Panc1 (cell line): ENCODE results near the gene ZP2. TPM values are rescaled to one million over a fixed set of nuclear protein-coding genes. Genes with fewer than 3 reads are reported as not detected.

ENCODE experiments used
- ATAC-seq: fragments of 200-7000 bp; cut with Tn5 transposase; 2 replicates; pipeline ENCODE4 v1.9.1; 2020; ENCODE audit warnings: mild to moderate bottlenecking, moderate library complexity
- BruUV-seq: library from RNA; stranded (reverse); fragments of 400-500 nt; replicated peaks from 2 replicates; lab custom pipeline; 2021; lab: Mats Ljungman, UMichigan
- CTCF ChIA-PET: fragments of 300-600 bp; sonication (Branson Sonifier 250); formaldehyde crosslinking; loops from one replicate; lab custom pipeline; 2022; ENCODE audit warnings: antibody characterized with exemption; lab: Charles Lee
- POLR2A ChIA-PET: fragments of 300-600 bp; sonication (Branson Sonifier 250); formaldehyde crosslinking; loops from one replicate; lab custom pipeline; 2022; ENCODE audit warnings: antibody characterized with exemption; lab: Charles Lee
- DNase-seq: peaks from one replicate; pipeline ENCODE4 v3.0.0-alpha.2; 2010; ENCODE audit warnings: low read depth, low spot score
- H3K27ac ChIP-seq: 2 replicates; pipeline ENCODE4 v1.5.1; 2011; ENCODE audit warnings: mild to moderate bottlenecking, low read length, inconsistent platforms
- H3K27me3 ChIP-seq: fragments of 200-500 bp; sonication (Bioruptor generic); 2 replicates; pipeline ENCODE4 v1.6.0; 2014; ENCODE audit warnings: low read length, inconsistent platforms; ENCODE audit not compliant: control insufficient read depth, insufficient read depth
- H3K36me3 ChIP-seq: fragments of 200-500 bp; sonication (Bioruptor generic); 2 replicates; pipeline ENCODE4 v1.5.1; 2014; ENCODE audit warnings: inconsistent platforms, mild to moderate bottlenecking, low read length, moderate library complexity; ENCODE audit not compliant: control insufficient read depth, insufficient read depth
- H3K4me1 ChIP-seq: 2 replicates; pipeline ENCODE4 v1.5.1; 2011; ENCODE audit warnings: inconsistent platforms, mild to moderate bottlenecking, low read length, moderate library complexity; ENCODE audit not compliant: control insufficient read depth, insufficient read depth
- H3K4me3 ChIP-seq, 2 experiments: 2 replicates each; pipeline ENCODE4 v1.5.1; 2011 to 2012; ENCODE audit warnings: low read depth in 2 of 2, low read length in 2 of 2, mild to moderate bottlenecking in 2 of 2, inconsistent platforms in 1 of 2, moderate library complexity in 1 of 2
- H3K9me3 ChIP-seq: fragments of 200-500 bp; sonication (Bioruptor generic); 2 replicates; pipeline ENCODE4 v1.5.1; 2014; ENCODE audit warnings: low read depth, mild to moderate bottlenecking, inconsistent platforms, low read length, moderate library complexity; ENCODE audit not compliant: control insufficient read depth, insufficient read depth
- CTCF ChIP-seq: fragments of 450-650 bp; IDR thresholded peaks from 2 replicates; pipeline ENCODE4 v1.5.1; 2017; ENCODE audit warnings: mild to moderate bottlenecking
- POLR2AphosphoS5 ChIP-seq: IDR thresholded peaks from 2 replicates; pipeline ENCODE4 v1.6.1; 2012; ENCODE audit warnings: mild to moderate bottlenecking, low read depth, low read length, moderate library complexity
- REST ChIP-seq, 2 experiments: IDR thresholded peaks; 2 replicates each; pipeline ENCODE4 v1.6.1; 2011 to 2012; ENCODE audit warnings: low read depth in 2 of 2, control low read depth in 1 of 2, low read length in 1 of 2, mild to moderate bottlenecking in 1 of 2, moderate library complexity in 1 of 2; ENCODE audit not compliant: insufficient read depth in 1 of 2
- SIN3A ChIP-seq: IDR thresholded peaks from 2 replicates; pipeline ENCODE4 v1.6.1; 2012; ENCODE audit warnings: low read depth, mild to moderate bottlenecking, low read length, moderate library complexity, borderline replicate concordance; ENCODE audit not compliant: insufficient read depth
- TCF7L2 ChIP-seq: IDR thresholded peaks from 2 replicates; pipeline ENCODE4 v1.6.1; 2011; ENCODE audit warnings: mild to moderate bottlenecking, low read depth, low read length, inconsistent platforms
- in situ Hi-C: cut with HindIII; loops from 2 replicates; pipeline ENCODE4 v1.10.0; 2016; ENCODE audit warnings: low sequenced_read_pairs, low pct_unique_long_range_greater_than_20kb
- intact Hi-C: fragments of 100-400 bp; cut with micrococcal nuclease; formaldehyde crosslinking; loops from one replicate; pipeline ENCODE4 v1.10.0; 2022; ENCODE audit not compliant: unreplicated experiment
- total RNA-seq: library from RNA; stranded (reverse); gene quantifications from one replicate; pipeline ENCODE4 v1.2.1, GENCODE V29; 2021; ENCODE audit not compliant: unreplicated experiment

ZP2 gene
- total RNA-seq, 1 experiment from 2014 or later = not detected

- intact Hi-C loops = loop anchor here (10.0 kb wide), 1 partner anchor 80 kb away; the partner anchor contains the start of gene CRYM
- DNase-seq = no peak
- CTCF ChIA-PET = no interaction called here
Observed at GRCh38 chr16:21194771-21195301, 16.5 kb downstream of the ZP2 start.

GRCh38 chr16:21192991-21193390, 18.4 kb downstream of the ZP2 start:
- in situ Hi-C loops (loop anchor here (25.0 kb wide), 1 partner anchor 94 kb away; the partner anchor contains the start of gene CRYM), intact Hi-C loops (loop anchor here (10.0 kb wide), 1 partner anchor 82 kb away; the partner anchor contains the start of gene CRYM)
- H3K4me1 ChIP-seq = 0 out of 2 replicates have a peak, but pooled peaks cover 4% of the 10 kb centered on the region
- peaks cover 14% of the 10 kb centered on the region for H3K27me3 ChIP-seq
- no peaks in the 10 kb centered on the region for H3K36me3 ChIP-seq
- H3K9me3 ChIP-seq = no peaks in the 10 kb centered on the region
- ChIA-PET CTCF (no interaction called here), POLR2A (no interaction called here)
- H3K4me3 ChIP-seq = no peak overlapping the region
- no peak overlapping the region for H3K27ac ChIP-seq
- no TSS peak for BruUV-seq
- ATAC-seq (no peak), DNase-seq (no peak)
- TF ChIP-seq REST (IDR thresholded peaks at IDR 0.05; ENCODE audit: insufficient read depth in 1 of 2, low read depth in 2 of 2, low read length in 1 of 2) = no peak
- no peak for TF ChIP-seq SIN3A
- TF ChIP-seq CTCF = no peak
- TF ChIP-seq TCF7L2 = no peak
- TF ChIP-seq POLR2AphosphoS5 = no peak

More at GRCh38 chr16:21194771-21195301, 16.5 kb downstream of the ZP2 start:
- no TSS peak for BruUV-seq
- Histone ChIP-seq H3K4me1 (no peaks in the 10 kb centered on the region), H3K27ac (no peak overlapping the region), H3K9me3 (no peaks in the 10 kb centered on the region), H3K4me3 (no peak overlapping the region), H3K27me3 (peaks cover 14% of the 10 kb centered on the region), H3K36me3 (no peaks in the 10 kb centered on the region)
- ATAC-seq = no peak
- in situ Hi-C loops = loop anchor here (25.0 kb wide), 1 partner anchor 92 kb away; the partner anchor contains the start of gene CRYM
- TF ChIP-seq POLR2AphosphoS5 (no peak), REST (IDR thresholded peaks at IDR 0.05; ENCODE audit: insufficient read depth in 1 of 2, low read depth in 2 of 2, low read length in 1 of 2) (no peak)
- POLR2A ChIA-PET = interaction anchor here (0.6 kb wide), 1 partner anchor 104 kb away, joined by 4 read pairs; no protein-coding TSS in a partner anchor
